ENCODE results near the gene DUS4L.

Gene DUS4L

DNA sequence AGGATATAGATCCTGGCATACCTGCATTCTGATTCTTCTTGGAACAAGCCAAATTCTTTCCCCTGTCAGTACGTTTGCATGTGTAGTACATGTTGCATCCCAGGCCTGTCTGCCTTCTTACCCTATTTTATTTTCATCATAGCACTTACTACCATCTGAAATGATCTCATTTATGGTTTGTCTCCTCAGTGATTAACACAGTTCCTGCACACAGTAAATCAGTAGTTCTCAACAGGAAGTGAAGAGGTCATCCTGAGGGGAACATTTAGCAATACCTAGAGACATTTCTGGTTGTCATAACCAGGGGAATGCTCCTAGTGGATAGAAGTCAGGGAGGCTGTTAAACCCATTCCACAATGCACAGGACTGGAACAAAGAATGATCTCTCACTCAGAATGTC is 58.7 kb downstream of the DUS4L start:
- Mint-ChIP-seq H3K27me3 (no peaks in the 10 kb centered on the region), H3K27ac (no peak overlapping the region), H3K9me3 (ENCODE audit: low read depth) (no peaks in the 10 kb centered on the region), H3K4me1 (ENCODE audit: low read depth) (no peaks in the 10 kb centered on the region), H3K4me3 (no peak overlapping the region), H3K36me3 (no peaks in the 10 kb centered on the region)

DNA sequence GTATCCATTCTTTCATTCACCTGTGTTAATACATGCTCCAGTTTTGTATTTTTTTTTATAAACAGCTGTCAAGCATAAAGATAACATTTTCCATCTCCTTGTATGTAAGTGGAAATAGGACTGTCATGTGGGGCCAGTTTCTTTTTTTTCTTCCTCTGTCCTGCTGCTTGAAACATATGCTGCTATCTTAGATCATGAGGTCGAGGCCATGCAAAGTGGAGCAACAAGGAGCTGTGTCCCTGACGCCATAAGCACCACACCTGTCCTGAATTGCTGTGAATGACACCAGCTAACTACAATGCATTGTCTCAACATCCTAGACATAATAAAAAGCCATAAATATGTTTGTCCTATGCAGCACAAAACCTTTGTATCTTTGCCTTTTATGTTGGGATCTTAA is 59.1 kb downstream of the DUS4L start:
- Mint-ChIP-seq H3K4me3 (no peak overlapping the region), H3K27ac (no peak overlapping the region), H3K4me1 (ENCODE audit: low read depth) (no peaks in the 10 kb centered on the region), H3K9me3 (ENCODE audit: low read depth) (no peaks in the 10 kb centered on the region), H3K36me3 (peaks cover 3% of the 10 kb centered on the region), H3K27me3 (no peaks in the 10 kb centered on the region)

DNA sequence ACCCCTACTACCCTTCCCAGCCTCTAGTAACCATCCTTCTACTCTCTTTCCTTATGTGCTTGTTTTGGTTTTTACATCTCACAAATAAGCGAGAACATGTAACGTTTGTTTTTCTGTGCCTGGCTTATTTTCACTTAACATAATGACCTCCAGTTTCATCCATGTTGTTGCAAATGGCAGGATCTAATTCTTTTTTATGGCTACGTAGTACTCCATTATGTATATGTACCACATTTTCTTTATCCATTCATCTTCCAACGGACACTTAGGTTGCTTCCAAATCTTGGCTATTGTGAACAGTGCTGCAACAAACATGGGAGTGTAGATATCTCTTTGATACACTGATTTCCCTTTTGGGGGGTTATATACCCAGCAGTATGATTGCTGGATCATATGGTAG is 63.2 kb downstream of the DUS4L start:
- no peaks in the 10 kb centered on the region for H3K27me3 Mint-ChIP-seq
- H3K36me3 Mint-ChIP-seq = peaks cover 8% of the 10 kb centered on the region
- no peak overlapping the region for H3K4me3 Mint-ChIP-seq
- H3K27ac Mint-ChIP-seq = no peak overlapping the region
- H3K9me3 Mint-ChIP-seq (ENCODE audit: low read depth) = no peaks in the 10 kb centered on the region
- H3K4me1 Mint-ChIP-seq (ENCODE audit: low read depth) = peaks cover 1% of the 10 kb centered on the region

All from activated naive CD8-positive, alpha-beta T cell (primary cell).